ENCODE results near the gene KCNH1. TPM values are rescaled to one million over a fixed set of nuclear protein-coding genes. Genes with fewer than 3 reads are reported as not detected.

The KCNH1 gene
- total RNA-seq, 1 experiment from 2014 or later = 0.17 TPM

GRCh38 chr1:211036381-211037060, 97.4 kb downstream of the KCNH1 start (continued):
- TF ChIP-seq ZNF121 (CRISPR knock-in tag; IDR thresholded peaks at IDR 0.05) = no peak
- no peak for TF ChIP-seq FOXP4 (CRISPR knock-in tag; IDR thresholded peaks at IDR 0.05)
- TF ChIP-seq IRF2 (CRISPR knock-in tag; IDR thresholded peaks at IDR 0.05; ENCODE audit: borderline replicate concordance, low read depth) = no peak
- no peak for TF ChIP-seq ZMAT4 (CRISPR knock-in tag; IDR thresholded peaks at IDR 0.05)
- no peak for TF ChIP-seq EMX1 (CRISPR knock-in tag; IDR thresholded peaks at IDR 0.05)
- TF ChIP-seq ZNF416 (CRISPR knock-in tag; IDR thresholded peaks at IDR 0.05) = no peak
- TF ChIP-seq SOX15 (CRISPR knock-in tag; IDR thresholded peaks at IDR 0.05) = no peak

- ChIA-PET POLR2A (interaction anchor here (0.8 kb wide), 1 partner anchor 19 kb away, joined by 6 read pairs; no protein-coding TSS in a partner anchor), CTCF (no interaction called here)
- H3K36me3 Mint-ChIP-seq = no peaks in the 10 kb centered on the region
- peaks cover 13% of the 10 kb centered on the region for H3K9me3 Mint-ChIP-seq
- no peak overlapping the region for H3K27ac Mint-ChIP-seq
- no peaks in the 10 kb centered on the region; the same call in 1 of the 2 replicates for H3K27me3 Mint-ChIP-seq (ENCODE audit: low read depth)
- TF ChIP-seq RELA (CRISPR knock-in tag; IDR thresholded peaks at IDR 0.05; ENCODE audit: borderline replicate concordance) (no peak), TEAD4 (CRISPR knock-in tag; IDR thresholded peaks at IDR 0.05) (no peak), ESRRA (CRISPR knock-in tag; IDR thresholded peaks at IDR 0.05; ENCODE audit: borderline replicate concordance) (no peak), ZNF263 (CRISPR knock-in tag; IDR thresholded peaks at IDR 0.05; ENCODE audit: low read depth) (no peak), USF1 (CRISPR knock-in tag; IDR thresholded peaks at IDR 0.05) (no peak), MXD4 (CRISPR knock-in tag; IDR thresholded peaks at IDR 0.05; ENCODE audit: borderline replicate concordance) (no peak), FOXK1 (CRISPR knock-in tag; IDR thresholded peaks at IDR 0.05) (no peak), OVOL2 (CRISPR knock-in tag; IDR thresholded peaks at IDR 0.05; ENCODE audit: borderline replicate concordance) (no peak), STAT6 (CRISPR knock-in tag; conservative IDR thresholded peaks at IDR 0.05; ENCODE audit: low read depth) (no peak), SMAD3 (CRISPR knock-in tag; IDR thresholded peaks at IDR 0.05; ENCODE audit: borderline replicate concordance) (no peak), ATF6 (CRISPR knock-in tag; IDR thresholded peaks at IDR 0.05) (no peak), ZBTB43 (CRISPR knock-in tag; IDR thresholded peaks at IDR 0.05) (no peak), PRRX2 (CRISPR knock-in tag; IDR thresholded peaks at IDR 0.05) (no peak), NFE2L1 (CRISPR knock-in tag; IDR thresholded peaks at IDR 0.05) (no peak), JUN (CRISPR knock-in tag; IDR thresholded peaks at IDR 0.05) (no peak), ZNF423 (CRISPR knock-in tag; IDR thresholded peaks at IDR 0.05) (no peak)
- no peaks in the 10 kb centered on the region for H3K4me1 Mint-ChIP-seq
- no peak overlapping the region for H3K4me3 Mint-ChIP-seq
- ATAC-seq = no peak
- no peak for DNase-seq (ENCODE audit: low spot score)
Measured at GRCh38 chr1:211035821-211036380, 98.0 kb downstream of the KCNH1 start.
